HG03095 (cell line): ENCODE results near the gene DNER.
A peak's percentile ranks its signal among the peaks of the same experiment; 100 is the strongest.
"Not testable (repeated sequence)": the region's sequence is repeated elsewhere in the genome, so short reads cannot be mapped to it uniquely, and the experiment has no call there.

Source experiments
- ATAC-seq: cut with Tn5 transposase; IDR thresholded peaks from one replicate; pipeline ENCODE4 v1.9.1; 2021; ENCODE audit warnings: moderate library complexity; ENCODE audit not compliant: unreplicated experiment

The DNER gene

GRCh38 chr2:229714080-229714735, at the start of gene DNER:
Gene DNER (minus strand): TSS chr2:229714555. CDS start chr2:229714423, 132 bp downstream.
- ATAC-seq: peak; percentile 76

- ATAC-seq: no peak
Observed at GRCh38 chr2:229761663-229762062, 47.3 kb upstream of the DNER start.

GRCh38 chr2:229757462-229757861, 43.1 kb upstream of the DNER start:
- ATAC-seq: not testable (repeated sequence)

GRCh38 chr2:229752970-229753729, 38.8 kb upstream of the DNER start:
- ATAC-seq: no peak

- ATAC-seq: no peak
Observed at GRCh38 chr2:229749779-229750178, 35.4 kb upstream of the DNER start.

GRCh38 chr2:229748950-229749349, 34.6 kb upstream of the DNER start:
- no peak for ATAC-seq

GRCh38 chr2:229742691-229743090, 28.3 kb upstream of the DNER start:
- ATAC-seq: not testable (repeated sequence)

GRCh38 chr2:229740279-229740678, 25.9 kb upstream of the DNER start:
- no peak for ATAC-seq

- ATAC-seq: no peak
Observed at GRCh38 chr2:229738024-229738625, 23.8 kb upstream of the DNER start.

- ATAC-seq: no peak
Observed at GRCh38 chr2:229734410-229734809, 20.1 kb upstream of the DNER start.

- ATAC-seq: no peak
Observed at GRCh38 chr2:229733611-229734245, 19.4 kb upstream of the DNER start.

GRCh38 chr2:229732897-229733296, 18.5 kb upstream of the DNER start:
- ATAC-seq: no peak

- no peak for ATAC-seq
Observed at GRCh38 chr2:229731916-229732315, 17.6 kb upstream of the DNER start.

GRCh38 chr2:229731363-229731762, 17.0 kb upstream of the DNER start:
- no peak for ATAC-seq

GRCh38 chr2:229728370-229728769, 14.0 kb upstream of the DNER start:
- ATAC-seq: no peak

- no peak for ATAC-seq
Observed at GRCh38 chr2:229726643-229727042, 12.3 kb upstream of the DNER start.

GRCh38 chr2:229725716-229726574, 11.6 kb upstream of the DNER start:
- ATAC-seq: no peak

- ATAC-seq: not testable (repeated sequence)
Observed at GRCh38 chr2:229723192-229723591, 8.8 kb upstream of the DNER start.

- ATAC-seq: no peak
Observed at GRCh38 chr2:229719926-229720647, 5.7 kb upstream of the DNER start.

GRCh38 chr2:229718057-229718456, 3.7 kb upstream of the DNER start:
- ATAC-seq: no peak
